ENCODE data around the gene CASKIN1.

CASKIN1 gene

GRCh38 chr16:2212362-2213324, 16.2 kb upstream of the CASKIN1 start:
- H3K27me3 ChIP-seq (ENCODE audit: insufficient read depth, low read depth, severe bottlenecking), result no peaks in the 10 kb centered on the region
- H3K27ac ChIP-seq, result peak overlapping the region; percentile 93
- peak overlapping the region; percentile 73 for H3K4me3 ChIP-seq (ENCODE audit: low read depth, low read length)
- no peaks in the 10 kb centered on the region for H3K9me3 ChIP-seq (ENCODE audit: severe bottlenecking)
- no peak for TF ChIP-seq CTCF (IDR thresholded peaks at IDR 0.05; ENCODE audit: low read depth, low read length)
- DNase-seq, result no peak
- peaks cover 53% of the 10 kb centered on the region for H3K36me3 ChIP-seq

GRCh38 chr16:2211923-2212347, 15.5 kb upstream of the CASKIN1 start:
- TF ChIP-seq CTCF (IDR thresholded peaks at IDR 0.05; ENCODE audit: low read depth, low read length), result no peak
- no peak overlapping the region for H3K4me3 ChIP-seq (ENCODE audit: low read depth, low read length)
- peaks cover 60% of the 10 kb centered on the region for H3K36me3 ChIP-seq
- H3K27me3 ChIP-seq (ENCODE audit: insufficient read depth, low read depth, severe bottlenecking), result no peaks in the 10 kb centered on the region
- peak overlapping the region; percentile 93 for H3K27ac ChIP-seq
- no peak for DNase-seq
- H3K9me3 ChIP-seq (ENCODE audit: severe bottlenecking), result no peaks in the 10 kb centered on the region

- Histone ChIP-seq H3K27ac (peak within 1 kb of the TSS; percentile 93), H3K27me3 (ENCODE audit: insufficient read depth, low read depth, severe bottlenecking) (no peaks in the 10 kb centered on the region), H3K4me3 (ENCODE audit: low read depth, low read length) (no peak within 1 kb of the TSS; the same call in 1 of the 2 replicates), H3K9me3 (ENCODE audit: severe bottlenecking) (no peaks in the 10 kb centered on the region), H3K36me3 (peaks cover 68% of the 10 kb centered on the region)
- no peak for TF ChIP-seq CTCF (IDR thresholded peaks at IDR 0.05; ENCODE audit: low read depth, low read length)
- DNase-seq, result peak; percentile 90
These were observed 14.3 kb upstream of the CASKIN1 start, which contains the start of gene BRICD5 for GRCh38 chr16:2210386-2211365. BRICD5 (minus strand) TSS chr16:2210863; CDS start chr16:2210833, 30 bp downstream.

- Histone ChIP-seq H3K27me3 (ENCODE audit: insufficient read depth, low read depth, severe bottlenecking) (no peaks in the 10 kb centered on the region), H3K4me3 (ENCODE audit: low read depth, low read length) (no peak overlapping the region), H3K27ac (peak overlapping the region; percentile 93), H3K9me3 (ENCODE audit: severe bottlenecking) (no peaks in the 10 kb centered on the region), H3K36me3 (peaks cover 68% of the 10 kb centered on the region)
- DNase-seq, result no peak
- TF ChIP-seq CTCF (IDR thresholded peaks at IDR 0.05; ENCODE audit: low read depth, low read length), result no peak
These were observed 13.6 kb upstream of the CASKIN1 start for GRCh38 chr16:2210009-2210332.

- Histone ChIP-seq H3K27me3 (ENCODE audit: insufficient read depth, low read depth, severe bottlenecking) (no peaks in the 10 kb centered on the region), H3K27ac (peak overlapping the region; percentile 93), H3K9me3 (ENCODE audit: severe bottlenecking) (no peaks in the 10 kb centered on the region), H3K36me3 (peaks cover 68% of the 10 kb centered on the region), H3K4me3 (ENCODE audit: low read depth, low read length) (no peak overlapping the region)
- DNase-seq, result no peak
- TF ChIP-seq CTCF (IDR thresholded peaks at IDR 0.05; ENCODE audit: low read depth, low read length), result no peak
These were observed 13.0 kb upstream of the CASKIN1 start for GRCh38 chr16:2209258-2210008.
